SJCRH30 (cell line): ENCODE data around the gene DCXR. TPM values are rescaled to one million over a fixed set of nuclear protein-coding genes. Genes with fewer than 3 reads are reported as not detected.

Experiments
- DNase-seq, 2 experiments: peaks; one replicate each; pipeline ENCODE4 v3.0.0-alpha.2; 2015 to 2020
- H3K27ac ChIP-seq: fragments of 250-450 bp; sonication (Bioruptor Pico); 2 replicates; pipeline ENCODE4 v1.5.1; 2020; ENCODE audit warnings: mild to moderate bottlenecking, moderate library complexity
- H3K27me3 ChIP-seq: fragments of 250-450 bp; sonication (Bioruptor Pico); 2 replicates; pipeline ENCODE4 v1.5.1; 2020; ENCODE audit warnings: mild to moderate bottlenecking, moderate library complexity
- H3K36me3 ChIP-seq: fragments of 250-450 bp; sonication (Bioruptor Pico); 2 replicates; pipeline ENCODE4 v1.5.1; 2020; ENCODE audit warnings: mild to moderate bottlenecking, moderate library complexity
- H3K4me1 ChIP-seq: fragments of 250-450 bp; sonication (Bioruptor Pico); 2 replicates; pipeline ENCODE4 v1.5.1; 2020; ENCODE audit warnings: mild to moderate bottlenecking, moderate library complexity
- H3K4me3 ChIP-seq: fragments of 250-450 bp; sonication (Bioruptor Pico); 2 replicates; pipeline ENCODE4 v1.5.1; 2020; ENCODE audit warnings: mild to moderate bottlenecking, moderate library complexity
- H3K9me3 ChIP-seq: fragments of 250-450 bp; sonication (Bioruptor Pico); replicated peaks from 2 replicates; pipeline ENCODE4 v1.5.1; 2020; ENCODE audit warnings: mild to moderate bottlenecking, moderate library complexity
- total RNA-seq: library from RNA; depleted of rRNA; stranded (reverse); fragments of >200 nt; shearing (Covaris generic); gene quantifications from 2 replicates; pipeline ENCODE4 v1.2.3, GENCODE V29; 2014

The DCXR gene
- total RNA-seq, 1 experiment from 2014 or later = 110 TPM

GRCh38 chr17:82078433-82078832 is 40.9 kb upstream of the DCXR start:
- H3K9me3 ChIP-seq = no peaks in the 10 kb centered on the region
- no peak overlapping the region for H3K27ac ChIP-seq
- H3K4me3 ChIP-seq = no peak overlapping the region
- peaks cover 51% of the 10 kb centered on the region for H3K36me3 ChIP-seq
- no peak for DNase-seq
- H3K4me1 ChIP-seq = no peaks in the 10 kb centered on the region
- H3K27me3 ChIP-seq = no peaks in the 10 kb centered on the region

- no peaks in the 10 kb centered on the region for H3K9me3 ChIP-seq
- H3K36me3 ChIP-seq = peaks cover 44% of the 10 kb centered on the region
- no peaks in the 10 kb centered on the region for H3K4me1 ChIP-seq
- no peak overlapping the region for H3K27ac ChIP-seq
- H3K27me3 ChIP-seq = no peaks in the 10 kb centered on the region
- no peak for DNase-seq
- H3K4me3 ChIP-seq = no peak overlapping the region
Observed at GRCh38 chr17:82077617-82078358, 40.3 kb upstream of the DCXR start.

GRCh38 chr17:82076785-82077591 is 39.5 kb upstream of the DCXR start:
- H3K4me3 ChIP-seq = no peak overlapping the region
- DNase-seq = no peak

GRCh38 chr17:82076018-82076784 is 38.7 kb upstream of the DCXR start:
- H3K9me3 ChIP-seq = no peaks in the 10 kb centered on the region
- H3K4me3 ChIP-seq = no peak overlapping the region
- no peaks in the 10 kb centered on the region for H3K27me3 ChIP-seq
- no peak for DNase-seq
- H3K4me1 ChIP-seq = no peaks in the 10 kb centered on the region
- H3K27ac ChIP-seq = no peak overlapping the region
- peaks cover 31% of the 10 kb centered on the region for H3K36me3 ChIP-seq

More at GRCh38 chr17:82076785-82077591, 39.5 kb upstream of the DCXR start:
- Histone ChIP-seq H3K4me1 (no peaks in the 10 kb centered on the region), H3K9me3 (no peaks in the 10 kb centered on the region), H3K27me3 (no peaks in the 10 kb centered on the region), H3K27ac (no peak overlapping the region), H3K36me3 (peaks cover 36% of the 10 kb centered on the region)

- Histone ChIP-seq H3K36me3 (peaks cover 7% of the 10 kb centered on the region; the same call in 1 of the 2 replicates), H3K4me1 (no peaks in the 10 kb centered on the region), H3K27me3 (no peaks in the 10 kb centered on the region), H3K27ac (no peak overlapping the region), H3K4me3 (no peak overlapping the region), H3K9me3 (no peaks in the 10 kb centered on the region)
- DNase-seq = no peak
Observed at GRCh38 chr17:82073446-82073845, 35.9 kb upstream of the DCXR start.

- DNase-seq = no peak
- Histone ChIP-seq H3K4me1 (no peaks in the 10 kb centered on the region), H3K27ac (no peak overlapping the region), H3K9me3 (no peaks in the 10 kb centered on the region), H3K4me3 (no peak overlapping the region), H3K27me3 (no peaks in the 10 kb centered on the region), H3K36me3 (0 out of 2 replicates have a peak, but pooled peaks cover under 1% of the 10 kb centered on the region)
Observed at GRCh38 chr17:82072827-82073226, 35.3 kb upstream of the DCXR start.

GRCh38 chr17:82070611-82071010 is 33.1 kb upstream of the DCXR start:
- Histone ChIP-seq H3K36me3 (no peaks in the 10 kb centered on the region), H3K27ac (no peak overlapping the region), H3K27me3 (no peaks in the 10 kb centered on the region), H3K4me3 (no peak overlapping the region), H3K4me1 (peaks cover 5% of the 10 kb centered on the region; the same call in 1 of the 2 replicates), H3K9me3 (no peaks in the 10 kb centered on the region)
- DNase-seq = no peak

GRCh38 chr17:82065638-82066303 is 28.3 kb upstream of the DCXR start, which contains the start of gene DUS1L:
DUS1L (minus strand) TSS chr17:82065804; CDS start chr17:82065059, 745 bp downstream.
- Histone ChIP-seq H3K27me3 (no peaks in the 10 kb centered on the region), H3K9me3 (no peaks in the 10 kb centered on the region), H3K4me3 (peak within 1 kb of the TSS; percentile 97), H3K4me1 (peaks cover 10% of the 10 kb centered on the region; the same call in 1 of the 2 replicates), H3K36me3 (peaks cover 14% of the 10 kb centered on the region), H3K27ac (peak within 1 kb of the TSS; percentile 31; the same call in 1 of the 2 replicates)
- DNase-seq = peak; percentile 63 to 76

- Histone ChIP-seq H3K4me3 (peak overlapping the region; percentile 97), H3K36me3 (peaks cover 18% of the 10 kb centered on the region), H3K27me3 (no peaks in the 10 kb centered on the region), H3K27ac (peak overlapping the region; percentile 26; the same call in 1 of the 2 replicates), H3K9me3 (no peaks in the 10 kb centered on the region), H3K4me1 (peaks cover 10% of the 10 kb centered on the region; the same call in 1 of the 2 replicates)
- DNase-seq = peak in 1 of 2 experiments; percentile 54
Observed at GRCh38 chr17:82065193-82065637, 27.7 kb upstream of the DCXR start.

GRCh38 chr17:82064433-82065192 is 27.1 kb upstream of the DCXR start:
- Histone ChIP-seq H3K9me3 (no peaks in the 10 kb centered on the region), H3K4me3 (peak overlapping the region; percentile 97), H3K27ac (no peak overlapping the region; the same call in 1 of the 2 replicates), H3K27me3 (no peaks in the 10 kb centered on the region), H3K36me3 (peaks cover 18% of the 10 kb centered on the region), H3K4me1 (peaks cover 12% of the 10 kb centered on the region; the same call in 1 of the 2 replicates)
- DNase-seq = no peak

- no peak overlapping the region for H3K4me3 ChIP-seq
- no peak overlapping the region for H3K27ac ChIP-seq
- no peaks in the 10 kb centered on the region for H3K27me3 ChIP-seq
- no peak for DNase-seq
- H3K36me3 ChIP-seq = peaks cover 21% of the 10 kb centered on the region
- peaks cover 14% of the 10 kb centered on the region; the same call in 1 of the 2 replicates for H3K4me1 ChIP-seq
- H3K9me3 ChIP-seq = no peaks in the 10 kb centered on the region
Observed at GRCh38 chr17:82063424-82064415, 26.2 kb upstream of the DCXR start.

GRCh38 chr17:82062984-82063368 is 25.5 kb upstream of the DCXR start:
- no peak overlapping the region for H3K4me3 ChIP-seq
- DNase-seq = no peak
- H3K9me3 ChIP-seq = no peaks in the 10 kb centered on the region
- peaks cover 14% of the 10 kb centered on the region; the same call in 1 of the 2 replicates for H3K4me1 ChIP-seq
- H3K36me3 ChIP-seq = peaks cover 28% of the 10 kb centered on the region
- H3K27ac ChIP-seq = no peak overlapping the region
- no peaks in the 10 kb centered on the region for H3K27me3 ChIP-seq
